Esophagus muscularis mucosa (tissue), 4 donors: Measurements from ENCODE around the gene CHMP1A.

Experiments used
- CTCF ChIP-seq, 3 experiments: fragments of 200-600 bp in 2 of 3; fragments of 450-650 bp in 1 of 3; sonication (generic) in 2 of 3; IDR thresholded peaks; one replicate each; pipeline ENCODE4 v1.5.1; 2017 to 2019; ENCODE audit warnings: antibody characterized with exemption in 3 of 3, mild to moderate bottlenecking in 2 of 3, moderate library complexity in 1 of 3
- EP300 ChIP-seq: sonication (generic); formaldehyde crosslinking; IDR thresholded peaks from one replicate; pipeline ENCODE4 v1.6.1; 2017; ENCODE audit warnings: antibody characterized with exemption
- POLR2A ChIP-seq: fragments of 450-650 bp; IDR thresholded peaks from one replicate; pipeline ENCODE4 v1.6.1; 2017; ENCODE audit warnings: antibody characterized with exemption, moderate library complexity, mild to moderate bottlenecking, low read depth

- no peak for TF ChIP-seq EP300
- no peak for TF ChIP-seq POLR2A
- TF ChIP-seq CTCF (IDR thresholded peaks at IDR 0.05), result no peak
Observed at GRCh38 chr16:89697616-89698331, 40.3 kb upstream of the CHMP1A start.
